Left hindlimb (tissue), 1 donor: Measurements from ENCODE around the gene LSP1.
A peak's percentile ranks its signal among the peaks of the same experiment; 100 is the strongest.

Experiments used
- DNase-seq: peaks from one replicate; pipeline ENCODE4 v3.0.0-alpha.2; 2018

The LSP1 gene

GRCh38 chr11:1931341-1932104 lies 78.6 kb downstream of the LSP1 start:
- peak; percentile 89 for DNase-seq

- no peak for DNase-seq
Measured at GRCh38 chr11:1932105-1932480, 79.2 kb downstream of the LSP1 start.

GRCh38 chr11:1932681-1933080 lies 79.8 kb downstream of the LSP1 start:
- no peak for DNase-seq

- no peak for DNase-seq
Measured at GRCh38 chr11:1933416-1934334, 80.8 kb downstream of the LSP1 start.

GRCh38 chr11:1934335-1935155 lies 81.7 kb downstream of the LSP1 start:
- DNase-seq: no peak

GRCh38 chr11:1935156-1936071 lies 82.5 kb downstream of the LSP1 start:
- DNase-seq: no peak

- no peak for DNase-seq
Measured at GRCh38 chr11:1936072-1936780, 83.3 kb downstream of the LSP1 start.

- no peak for DNase-seq
Measured at GRCh38 chr11:1936781-1937615, 84.1 kb downstream of the LSP1 start.

- no peak for DNase-seq
Measured at GRCh38 chr11:1937616-1938342, 84.9 kb downstream of the LSP1 start.

GRCh38 chr11:1938343-1939005 lies 85.6 kb downstream of the LSP1 start:
- DNase-seq: no peak

- peak; percentile 89 for DNase-seq
Measured at GRCh38 chr11:1939006-1939625, 86.2 kb downstream of the LSP1 start.

GRCh38 chr11:1939788-1940187 lies 86.9 kb downstream of the LSP1 start:
- DNase-seq: peak; percentile 53
